Stimulated activated naive CD4-positive, alpha-beta T cell (primary cell): ENCODE measurements around the gene DUSP1.
A peak's percentile ranks its signal among the peaks of the same experiment; 100 is the strongest.

Experiments used
- DNase-seq, 6 experiments: peaks; one replicate each; lab custom pipeline; 2025; lab: John Stamatoyannopoulos, UW

The DUSP1 gene

DNA sequence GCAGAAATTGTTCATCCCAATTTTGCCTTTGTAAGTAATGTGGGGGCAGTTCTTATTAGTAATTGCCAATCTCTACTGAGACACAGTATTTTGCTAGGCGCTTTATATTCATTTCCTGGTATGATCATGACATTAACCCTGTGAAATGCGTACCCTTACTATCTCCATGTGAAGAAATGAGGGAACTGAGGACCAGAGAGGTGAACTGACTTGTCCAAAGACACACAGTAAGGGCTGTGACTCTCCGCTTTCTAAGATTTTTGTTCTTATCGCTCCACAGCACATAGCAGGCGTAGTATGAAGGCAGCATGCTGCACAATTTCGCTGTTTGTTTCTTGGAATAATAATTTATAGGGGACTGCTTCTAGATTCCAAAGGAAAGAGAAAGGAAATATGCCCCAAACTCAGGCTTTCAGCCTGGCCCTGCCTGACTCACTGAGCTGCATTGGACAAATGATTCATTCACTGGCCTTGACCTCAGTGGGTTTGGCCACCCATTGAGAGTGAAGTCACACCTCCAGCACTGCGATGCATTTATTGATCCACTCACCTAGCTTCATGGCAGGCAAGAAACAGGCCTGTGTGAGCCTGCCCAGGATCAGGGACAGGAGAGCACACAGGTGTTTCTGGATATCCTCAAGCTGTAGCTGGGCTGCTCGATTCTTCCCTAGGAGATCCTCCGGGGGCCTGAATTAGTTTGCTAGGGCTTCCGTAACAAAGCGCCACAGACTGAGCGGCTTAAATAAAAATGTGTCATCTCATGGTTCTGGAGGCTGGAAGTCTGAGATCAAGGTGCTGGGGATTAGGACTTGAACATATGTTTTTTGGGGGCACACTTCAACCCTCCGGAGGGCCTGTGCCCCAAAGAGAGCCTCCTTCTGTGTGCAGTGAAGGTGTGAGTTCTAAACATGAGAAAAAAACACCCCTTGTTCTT is 7.2 kb upstream of the DUSP1 start:
- DNase-seq = no peak

DNA sequence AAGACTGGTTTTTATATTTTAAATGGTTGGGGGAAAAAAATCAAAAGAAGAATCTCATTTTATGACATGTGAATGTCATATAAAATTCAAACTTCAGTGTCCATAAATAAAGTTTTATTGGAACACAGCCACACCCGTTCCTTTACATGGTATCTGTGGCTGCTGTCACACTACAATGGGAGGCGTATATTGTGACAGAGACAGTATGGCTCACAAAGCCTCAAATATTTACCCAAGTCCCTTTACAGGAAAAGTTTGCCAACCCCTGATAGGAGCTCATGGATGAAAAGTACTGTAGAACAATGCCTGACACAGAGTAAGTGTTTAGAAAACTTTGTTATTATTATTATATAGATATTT is 5.2 kb upstream of the DUSP1 start:
- no peak for DNase-seq

DNA sequence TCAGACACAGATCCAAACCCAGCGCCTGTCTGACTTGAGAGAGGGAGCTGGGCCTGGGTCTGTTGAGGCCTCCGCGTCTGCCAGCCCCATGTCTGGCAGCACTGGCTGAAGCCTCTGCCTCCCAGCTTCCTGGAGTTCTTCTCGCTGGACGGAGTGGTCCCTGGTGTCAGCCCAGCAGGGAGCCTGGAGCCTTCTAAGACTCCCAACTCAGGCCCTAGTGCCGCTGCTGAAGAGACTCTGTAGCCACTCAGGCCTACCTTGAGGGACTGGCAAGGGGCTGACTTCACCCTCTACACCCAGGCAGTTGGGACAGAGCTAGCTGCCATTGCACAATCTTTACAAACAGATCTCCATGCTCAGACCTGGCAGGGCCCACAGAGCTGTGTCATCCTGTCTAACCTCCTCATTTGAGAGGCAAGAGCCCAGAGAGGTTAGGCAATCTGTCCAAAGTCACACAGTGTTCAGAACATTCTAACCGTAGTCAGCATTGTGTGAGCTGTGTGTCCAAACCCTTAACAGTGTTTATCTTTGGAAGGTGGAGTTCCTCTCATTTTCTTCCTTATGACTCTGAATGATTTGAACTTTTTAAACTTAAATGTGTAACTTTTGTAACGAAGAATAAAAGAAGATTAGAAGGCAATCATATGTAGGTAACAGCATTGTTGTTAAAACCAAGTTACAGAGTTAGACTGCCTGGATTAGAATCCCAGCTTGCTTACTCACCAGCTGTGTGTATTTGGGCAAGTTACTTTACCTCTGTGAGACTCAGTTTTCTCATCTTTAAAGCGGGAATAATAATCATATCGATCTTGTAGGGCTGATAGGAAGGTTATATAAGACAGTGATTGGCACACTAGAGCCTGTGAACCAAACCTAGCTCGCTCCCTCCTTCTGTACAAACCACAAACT is 4.6 kb upstream of the DUSP1 start:
- no peak for DNase-seq

DNA sequence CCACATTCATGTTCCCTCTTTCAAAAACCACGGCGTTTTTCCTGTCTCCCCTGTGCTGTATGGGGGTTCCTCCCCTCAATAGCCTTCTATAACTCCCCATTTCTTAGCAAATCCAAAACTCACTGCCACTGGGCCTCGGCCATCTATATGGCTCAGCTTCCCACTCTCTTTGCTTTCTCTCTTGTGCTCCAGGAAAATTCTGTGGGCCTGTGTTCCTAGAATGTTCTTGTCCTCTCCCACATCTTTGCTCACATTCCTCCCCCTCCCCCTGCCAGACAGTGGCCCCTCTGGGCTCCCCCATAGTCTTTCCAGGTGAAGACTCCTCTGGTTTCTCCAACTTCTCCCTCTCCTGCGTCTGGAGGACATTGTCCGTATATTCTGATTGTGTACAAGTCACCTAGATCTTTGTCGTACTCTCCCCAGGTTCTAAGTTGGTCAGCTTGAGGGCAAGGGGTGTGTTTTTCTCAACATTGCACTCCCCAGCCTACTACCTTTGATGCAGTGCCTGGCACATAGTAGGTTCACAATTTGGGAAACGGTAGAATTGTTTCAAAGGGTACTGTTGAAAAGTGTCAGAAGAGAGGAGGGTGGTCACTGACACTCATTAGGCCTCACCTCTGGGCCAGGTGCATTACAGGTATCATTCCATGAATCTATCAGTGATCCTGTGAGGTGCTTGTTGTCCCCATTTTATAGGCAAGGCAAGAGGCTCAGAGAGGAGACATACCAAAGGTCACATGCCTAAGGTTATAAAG is 3.7 kb upstream of the DUSP1 start:
- DNase-seq = no peak

DNA sequence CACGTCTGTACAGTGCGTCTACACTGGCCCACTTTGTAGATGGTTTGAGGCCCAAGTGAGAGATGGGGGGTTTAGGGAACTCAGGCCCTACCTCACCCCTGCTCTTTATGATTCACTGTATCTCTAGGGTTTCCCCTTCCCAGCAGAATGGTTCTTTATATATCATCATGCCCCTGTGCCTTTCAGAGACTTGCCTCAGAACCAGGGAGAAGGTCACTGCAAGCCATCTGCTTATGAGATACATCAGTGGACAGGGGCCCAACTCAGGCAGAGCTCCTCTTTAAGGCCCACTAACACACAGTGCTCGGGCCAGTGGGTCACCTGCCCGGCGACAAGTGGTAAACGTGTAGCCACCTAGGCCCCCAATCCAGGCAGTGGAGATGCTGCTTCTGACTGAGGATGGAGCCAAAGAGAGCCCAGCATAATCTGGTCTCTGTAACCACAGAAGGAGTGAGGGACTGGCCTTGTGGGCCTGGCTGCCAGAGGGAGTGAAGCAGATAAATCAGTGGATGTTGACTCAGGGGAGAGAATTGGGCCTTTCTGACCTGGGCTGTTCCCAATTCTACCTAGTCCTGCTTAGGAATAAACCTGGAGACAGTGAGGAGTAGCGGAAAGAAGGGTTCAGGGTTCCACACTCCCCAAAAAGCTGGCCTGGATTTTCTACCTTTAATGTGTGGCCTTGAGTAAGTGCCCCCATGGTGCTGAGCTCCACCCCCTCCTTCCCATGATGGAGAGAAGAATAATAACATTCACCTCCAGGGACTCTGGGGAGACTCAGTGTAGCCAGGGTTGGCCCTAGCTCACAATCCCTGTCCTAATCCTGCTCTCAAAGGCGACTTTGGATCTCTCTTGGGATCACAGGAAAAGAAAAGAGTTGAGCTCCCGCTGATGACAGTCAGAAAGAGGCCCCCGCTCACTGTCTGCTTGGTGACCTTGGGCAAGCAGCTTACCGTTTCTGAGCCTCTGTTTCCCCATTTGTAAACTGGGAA is 2.8 kb upstream of the DUSP1 start:
- DNase-seq = no peak

DNA sequence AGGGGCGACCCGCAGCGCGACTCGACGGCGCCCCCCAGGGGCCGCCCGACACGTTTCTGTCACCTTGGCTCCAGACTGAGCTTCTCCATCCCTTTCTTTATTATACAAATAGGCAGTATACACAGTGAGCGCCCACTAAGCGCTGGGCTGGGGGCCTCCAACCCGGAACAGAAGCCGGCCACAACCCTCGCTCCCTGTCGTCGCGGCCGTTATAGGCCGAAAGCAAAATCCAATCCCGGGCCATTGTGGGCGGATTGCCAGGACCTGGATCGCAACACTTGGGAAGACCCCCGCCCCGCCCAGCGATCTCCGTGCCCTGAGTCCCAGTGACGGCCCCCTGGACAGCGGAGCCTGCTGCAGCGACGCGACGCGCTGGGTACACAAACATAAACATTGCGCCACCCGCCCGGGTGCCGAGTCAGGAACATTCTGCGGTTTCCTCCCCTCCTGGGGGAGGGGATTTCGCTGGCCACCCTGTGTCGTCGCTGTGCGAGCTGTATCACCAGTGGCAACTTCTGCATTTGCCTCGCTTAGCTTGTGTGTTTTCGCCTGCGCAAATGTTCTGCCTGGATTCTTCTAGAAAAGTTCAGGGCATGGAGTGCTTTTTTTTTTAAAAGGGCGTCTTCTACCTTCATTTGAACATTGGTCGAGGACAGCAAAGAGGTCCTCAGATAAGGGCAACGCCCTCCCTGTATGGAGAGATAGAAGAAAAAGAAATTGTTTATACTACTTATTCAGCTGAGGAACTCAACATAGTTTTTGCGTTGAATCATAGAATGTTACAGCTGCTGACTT is 1.3 kb upstream of the DUSP1 start:
- DNase-seq = peak; percentile 78 to 92 (median 86)

DNA sequence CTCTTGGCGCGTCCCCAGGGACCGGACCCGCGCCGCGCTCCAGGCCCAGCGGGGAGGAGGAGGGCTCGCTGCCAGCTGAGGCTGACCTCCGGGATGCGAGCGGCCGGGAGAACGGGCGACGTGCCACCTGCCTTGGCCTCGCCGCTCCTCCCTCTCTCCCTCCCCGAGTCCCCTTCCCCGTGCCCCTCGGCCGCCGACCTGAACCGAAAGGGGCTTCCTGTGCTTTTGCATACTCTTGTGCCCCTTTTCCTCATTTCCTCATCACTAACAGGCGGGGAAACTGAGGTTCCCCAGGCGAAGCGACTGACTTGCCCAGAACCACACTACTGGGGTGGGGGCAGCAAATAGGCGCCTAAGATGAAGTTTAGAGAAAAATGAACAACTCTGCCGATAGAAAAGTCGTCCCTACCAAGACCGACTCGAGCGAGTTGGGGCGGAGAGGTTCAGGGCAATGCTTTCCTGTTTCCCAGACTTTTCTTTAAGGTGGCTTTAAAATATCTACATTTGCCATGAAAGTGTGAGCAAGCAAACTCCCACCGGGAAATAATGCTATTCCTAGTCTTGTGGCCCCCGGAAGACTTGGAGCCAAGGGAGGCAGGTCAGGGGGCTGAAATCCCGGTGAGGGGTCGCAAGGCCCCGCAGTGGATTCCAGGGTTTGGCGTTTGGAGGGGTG is 580 bp upstream of the DUSP1 start:
- DNase-seq = peak in 5 of 6 experiments; percentile 55 to 93 (median 89)

DNA sequence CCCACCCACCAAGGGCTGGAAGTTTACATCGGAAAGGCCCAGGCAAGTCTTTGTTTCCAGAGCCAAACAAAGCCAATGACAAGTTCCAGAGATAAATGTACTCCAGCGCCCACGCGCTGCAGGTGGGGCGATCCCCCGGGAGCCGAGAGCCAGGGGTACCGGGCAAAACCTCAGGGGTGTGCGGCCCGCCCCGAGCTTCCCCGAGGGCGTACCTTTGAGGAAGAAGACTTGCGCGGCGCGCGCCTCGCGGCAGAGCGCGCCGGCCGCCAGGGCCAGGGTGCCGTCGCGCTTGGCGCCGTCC is 671 bp downstream of the DUSP1 start:
- peak in 5 of 6 experiments; percentile 38 to 84 (median 63) for DNase-seq

DNA sequence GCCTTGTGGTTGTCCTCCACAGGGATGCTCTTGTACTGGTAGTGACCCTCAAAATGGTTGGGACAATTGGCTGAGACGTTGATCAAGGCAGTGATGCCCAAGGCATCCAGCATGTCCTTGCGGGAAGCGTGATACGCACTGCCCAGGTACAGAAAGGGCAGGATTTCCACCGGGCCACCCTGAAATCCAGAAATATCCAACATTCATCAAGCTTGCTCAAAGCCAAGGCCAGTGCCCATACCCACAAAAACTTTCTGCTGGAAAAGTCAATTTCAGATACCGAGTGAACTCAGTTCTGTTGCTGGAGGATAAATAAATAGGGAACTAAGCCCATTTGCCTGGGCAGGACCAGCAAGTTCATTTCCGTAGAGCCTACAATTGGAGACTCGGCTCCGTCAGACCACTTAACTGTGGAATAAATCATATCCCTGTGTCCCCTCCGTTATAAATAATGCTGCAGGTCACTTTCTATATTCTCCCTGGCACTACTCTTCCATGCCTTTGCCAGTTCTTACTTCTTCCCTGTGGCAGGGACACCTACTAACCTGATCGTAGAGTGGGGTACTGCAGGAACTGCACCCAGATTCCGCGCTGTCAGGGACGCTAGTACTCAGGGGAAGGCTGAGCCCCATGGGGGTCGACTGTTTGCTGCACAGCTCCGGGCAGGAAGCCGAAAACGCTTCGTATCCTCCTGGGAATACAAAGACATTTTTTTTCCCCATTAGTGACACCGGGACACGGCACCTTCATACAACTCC is 1.2 kb downstream of the DUSP1 start:
- DNase-seq = peak; percentile 8 to 64 (median 36)

DNA sequence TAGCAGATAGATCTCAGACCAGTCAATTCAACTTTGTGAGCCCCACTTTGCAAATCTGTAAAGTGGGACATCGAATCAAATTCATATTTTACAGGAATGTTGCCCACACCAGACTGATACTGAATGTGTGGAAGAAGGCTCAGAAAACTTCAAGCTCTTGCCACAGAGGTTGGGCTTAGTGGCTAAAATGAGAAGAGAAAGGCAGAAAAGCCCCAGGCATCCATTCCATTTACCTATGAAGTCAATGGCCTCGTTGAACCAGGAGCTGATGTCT is 1.7 kb downstream of the DUSP1 start:
- peak in 2 of 6 experiments; percentile 40 to 64 for DNase-seq

DNA sequence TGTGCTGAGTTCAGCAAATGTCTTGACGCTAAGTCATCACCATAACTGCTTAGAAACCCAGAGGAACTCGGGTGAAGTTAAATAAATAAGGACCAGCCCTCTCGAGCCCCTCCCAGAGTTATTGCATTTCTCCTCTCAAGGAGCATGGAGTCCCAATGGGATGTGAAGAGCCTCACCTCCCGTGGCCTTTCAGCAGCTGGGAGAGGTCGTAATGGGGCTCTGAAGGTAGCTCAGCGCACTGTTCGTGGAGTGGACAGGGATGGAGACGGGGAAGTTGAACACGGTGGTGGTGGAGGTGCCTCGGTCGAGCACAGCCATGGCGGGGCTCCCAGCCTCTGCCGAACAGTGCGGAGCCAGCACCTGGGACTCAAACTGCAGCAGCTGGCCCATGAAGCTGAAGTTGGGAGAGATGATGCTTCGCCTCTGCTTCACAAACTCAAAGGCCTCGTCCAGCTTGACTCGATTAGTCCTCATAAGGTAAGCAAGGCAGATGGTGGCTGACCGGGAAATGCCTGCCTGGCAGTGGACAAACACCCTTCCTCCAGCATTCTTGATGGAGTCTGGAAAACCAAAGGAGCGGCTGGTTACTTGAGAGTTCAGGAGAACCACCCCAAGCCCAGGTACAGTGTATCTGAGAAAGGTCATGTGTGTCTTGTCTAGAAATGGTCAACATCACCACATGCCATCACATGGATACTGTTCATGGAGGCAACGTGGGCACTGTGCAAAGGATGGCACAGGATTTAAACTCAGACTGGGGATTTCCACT is 2.2 kb downstream of the DUSP1 start:
- DNase-seq = peak in 4 of 6 experiments; percentile 21 to 70 (median 47)

DNA sequence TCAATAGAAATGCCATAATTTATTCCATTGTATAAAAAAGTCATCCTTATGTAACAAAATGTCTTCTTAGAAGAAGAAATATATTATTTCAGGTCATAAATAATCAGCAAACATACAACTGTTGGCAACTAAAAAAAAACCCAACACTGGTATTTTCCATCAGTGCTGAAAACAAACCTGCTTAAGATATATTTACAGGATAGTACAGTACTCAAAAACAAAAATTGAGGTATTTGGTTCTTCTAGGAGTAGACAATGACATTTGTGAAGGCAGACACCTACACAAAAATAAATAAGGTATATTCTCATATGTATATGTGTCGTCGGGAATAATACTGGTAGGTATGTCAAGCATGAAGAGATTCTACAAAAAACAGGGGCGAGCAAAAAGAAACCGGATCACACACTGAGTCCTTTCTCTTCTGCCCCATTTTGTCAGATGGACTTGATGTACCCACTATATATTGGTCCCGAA is 2.9 kb downstream of the DUSP1 start:
- peak in 2 of 6 experiments; percentile 49 to 60 for DNase-seq

DNA sequence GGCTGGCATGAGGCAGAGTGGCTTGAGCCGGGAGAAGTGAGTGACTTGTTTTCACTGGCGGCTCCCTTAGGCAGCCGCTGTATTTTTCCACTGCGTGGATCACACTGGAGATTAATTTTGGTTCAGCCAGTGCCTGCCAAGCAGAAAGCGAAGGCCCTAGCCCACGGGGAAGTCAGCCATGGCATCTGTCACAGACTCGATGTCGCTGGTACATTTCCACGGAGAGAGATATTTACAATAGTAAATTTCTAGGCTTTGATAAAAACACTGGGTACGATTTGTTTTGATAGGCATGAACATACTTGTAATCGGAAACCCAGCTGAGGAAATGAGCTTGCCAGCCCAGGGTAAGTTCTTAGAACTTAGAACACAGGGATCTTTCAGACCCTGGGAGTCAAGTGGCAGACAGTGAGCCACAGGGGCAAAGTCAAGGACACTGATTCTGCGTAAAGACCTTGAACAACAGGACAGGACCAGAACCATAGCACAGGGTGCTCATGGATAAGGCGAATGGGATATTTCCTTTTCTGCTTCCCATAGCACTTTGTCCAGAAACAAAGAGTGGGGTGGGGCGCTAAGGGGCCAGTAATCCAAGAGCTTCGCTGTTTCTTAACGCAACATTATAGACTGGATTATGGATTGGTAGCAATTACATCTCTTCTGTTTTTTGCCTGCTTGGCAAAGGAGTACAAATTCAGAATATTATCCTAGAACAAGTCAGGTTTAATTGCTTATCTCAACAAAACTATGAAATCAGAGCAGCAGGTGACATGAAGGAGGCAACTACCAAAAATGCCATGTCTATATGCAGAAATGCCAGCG is 4.5 kb downstream of the DUSP1 start:
- peak; percentile 30 to 73 (median 59) for DNase-seq

DNA sequence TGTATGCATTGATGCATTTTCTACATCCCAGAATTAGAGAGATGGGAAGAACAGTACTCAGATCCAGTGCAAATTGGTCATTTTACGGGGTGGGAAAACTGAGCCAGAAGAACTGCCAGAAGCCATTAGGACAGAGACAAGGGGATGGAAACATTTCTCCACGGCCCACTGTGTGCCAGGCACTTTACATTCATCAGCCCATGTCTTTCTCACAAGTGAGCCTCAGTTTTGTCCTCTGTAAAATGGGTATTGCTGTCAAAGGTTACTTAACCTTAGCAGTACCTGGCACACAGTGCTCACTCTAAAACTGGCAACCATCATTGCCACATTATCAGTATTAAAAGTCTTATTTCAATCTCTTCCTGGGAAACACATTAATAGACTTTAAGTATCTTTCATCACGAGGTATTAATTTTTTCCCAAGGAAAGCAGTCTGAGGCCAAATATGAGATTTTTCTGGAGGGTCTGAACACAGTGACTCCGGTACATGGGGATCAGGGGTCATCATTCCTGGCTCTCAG is 5.2 kb downstream of the DUSP1 start:
- DNase-seq = no peak

DNA sequence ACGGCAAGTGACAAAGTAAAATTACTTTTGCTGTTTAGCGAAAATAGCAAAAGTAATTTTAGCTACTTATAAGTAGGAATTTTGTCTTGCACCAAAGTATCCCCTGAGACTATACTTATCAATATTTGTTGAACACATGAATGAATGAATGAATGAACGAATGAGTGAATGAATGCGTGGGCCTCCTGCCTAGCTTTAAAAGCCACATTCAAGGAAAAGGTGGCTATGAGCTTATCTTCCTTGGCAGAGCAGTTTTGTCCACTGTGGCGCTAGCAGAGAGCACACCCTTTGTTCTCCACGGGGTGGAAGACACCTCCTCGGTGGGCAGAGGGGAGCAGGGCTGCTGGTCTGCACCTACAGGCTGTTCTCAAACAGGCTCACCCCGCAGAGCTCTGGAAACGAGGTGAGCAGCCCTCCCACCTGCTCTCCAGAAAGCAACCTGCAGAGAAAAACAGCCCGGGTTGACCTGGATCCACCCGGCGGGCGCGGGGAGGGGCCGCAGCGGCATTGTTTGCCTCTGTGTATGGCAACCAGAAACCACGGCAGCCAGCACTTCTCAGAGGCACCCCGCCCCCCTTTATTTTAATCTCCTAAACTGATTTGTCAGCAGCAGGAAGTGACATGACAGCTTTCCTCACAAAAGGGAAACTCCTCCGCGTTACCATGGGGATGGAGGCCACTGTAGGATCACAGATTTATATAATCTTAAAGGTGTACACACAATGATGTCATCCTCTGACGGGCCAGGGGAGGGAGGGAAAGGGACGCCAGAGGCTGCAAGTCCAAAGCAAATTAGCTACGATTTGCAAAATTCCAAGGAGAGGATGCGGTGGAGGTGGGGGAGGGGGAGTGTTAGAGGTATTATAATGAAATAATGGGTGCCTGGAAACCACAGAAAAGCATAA is 5.9 kb downstream of the DUSP1 start:
- DNase-seq = peak; percentile 94 to 100 (median 98)

DNA sequence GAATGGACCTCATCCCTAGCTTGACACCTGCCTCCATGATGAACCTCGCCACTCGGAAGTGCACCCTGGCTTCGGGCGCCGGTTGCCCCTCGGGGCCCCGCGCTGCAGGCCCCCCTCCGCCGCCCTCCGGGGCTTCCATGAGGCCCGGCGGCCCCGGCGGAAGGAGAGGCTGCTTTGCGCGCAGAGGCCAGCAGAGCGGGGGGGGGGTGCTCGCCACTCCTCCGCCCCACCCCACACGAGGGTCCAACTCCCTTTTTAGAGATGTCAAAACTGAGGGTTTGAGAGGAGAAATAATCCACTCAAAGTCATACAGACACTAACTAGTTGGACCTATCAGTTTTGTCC is 7.9 kb downstream of the DUSP1 start:
- no peak for DNase-seq
